Dendritic cell treated with granulocyte-macrophage colony-stimulating factor and Interleukin-4, amounts not matched to agents 40 ng/mL and 50 ng/mL, for 4 days (primary cell): ENCODE measurements around the gene CBX6.

Source experiments
- H3K27ac Mint-ChIP-seq: one replicate; pipeline ENCODE4 v1.8.0; 2022; ENCODE audit warnings: mild to moderate bottlenecking, mixed read lengths
- H3K27me3 Mint-ChIP-seq: one replicate; pipeline ENCODE4 v1.8.0; 2022; ENCODE audit warnings: mild to moderate bottlenecking, mixed read lengths
- H3K36me3 Mint-ChIP-seq: one replicate; pipeline ENCODE4 v1.8.0; 2022; ENCODE audit warnings: low read depth, mixed read lengths
- H3K4me1 Mint-ChIP-seq: one replicate; pipeline ENCODE4 v1.8.0; 2022; ENCODE audit warnings: low read depth, mixed read lengths
- H3K4me3 Mint-ChIP-seq: one replicate; pipeline ENCODE4 v1.8.0; 2022; ENCODE audit warnings: mild to moderate bottlenecking, moderate library complexity, mixed read lengths
- H3K9me3 Mint-ChIP-seq: one replicate; pipeline ENCODE4 v1.8.0; 2022; ENCODE audit warnings: mixed read lengths
- intact Hi-C: fragments of 100-400 bp; cut with micrococcal nuclease; formaldehyde crosslinking; loops from one replicate; pipeline ENCODE4 v1.15.0; 2022

The CBX6 gene

GRCh38 chr22:38832005-38832978 is 39.7 kb downstream of the CBX6 start:
- Mint-ChIP-seq H3K27ac (no peak overlapping the region), H3K36me3 (no peaks in the 10 kb centered on the region), H3K9me3 (no peaks in the 10 kb centered on the region), H3K27me3 (peaks cover 14% of the 10 kb centered on the region), H3K4me1 (peaks cover 12% of the 10 kb centered on the region), H3K4me3 (no peak overlapping the region)
- intact Hi-C loops, result no loop called here

- Mint-ChIP-seq H3K4me3 (no peak overlapping the region), H3K27me3 (peaks cover 15% of the 10 kb centered on the region), H3K27ac (no peak overlapping the region), H3K36me3 (no peaks in the 10 kb centered on the region), H3K4me1 (peaks cover 12% of the 10 kb centered on the region), H3K9me3 (no peaks in the 10 kb centered on the region)
- intact Hi-C loops, result no loop called here
Observed at GRCh38 chr22:38831166-38831945, 40.7 kb downstream of the CBX6 start.

GRCh38 chr22:38830845-38831108 is 41.2 kb downstream of the CBX6 start:
- intact Hi-C loops, result no loop called here
- Mint-ChIP-seq H3K4me1 (peaks cover 12% of the 10 kb centered on the region), H3K9me3 (no peaks in the 10 kb centered on the region), H3K4me3 (no peak overlapping the region), H3K36me3 (no peaks in the 10 kb centered on the region), H3K27me3 (peaks cover 15% of the 10 kb centered on the region), H3K27ac (no peak overlapping the region)

GRCh38 chr22:38830026-38830844 is 41.8 kb downstream of the CBX6 start:
- no peaks in the 10 kb centered on the region for H3K9me3 Mint-ChIP-seq
- H3K27me3 Mint-ChIP-seq, result peaks cover 15% of the 10 kb centered on the region
- intact Hi-C loops, result no loop called here
- no peaks in the 10 kb centered on the region for H3K36me3 Mint-ChIP-seq
- peaks cover 12% of the 10 kb centered on the region for H3K4me1 Mint-ChIP-seq
- no peak overlapping the region for H3K4me3 Mint-ChIP-seq
- H3K27ac Mint-ChIP-seq, result no peak overlapping the region

DNA sequence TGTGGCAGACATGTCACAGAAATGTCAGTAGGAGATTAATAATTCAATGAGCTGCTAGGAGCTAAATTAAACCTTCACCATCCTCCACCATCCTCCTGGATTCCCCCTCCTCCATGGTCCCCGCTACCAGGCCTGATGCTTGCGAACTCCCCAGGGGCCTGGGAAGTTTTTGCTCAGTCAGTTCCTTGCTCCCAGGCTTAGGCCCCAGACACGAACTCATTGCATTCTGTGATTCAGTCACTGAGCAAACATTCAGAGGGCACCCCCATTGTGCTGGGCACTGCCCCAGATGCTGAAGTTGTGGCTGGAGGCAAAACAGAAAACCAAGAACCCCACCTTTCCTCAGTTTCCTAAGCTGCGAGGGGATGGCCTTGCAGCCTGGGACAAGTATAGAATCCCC is 42.5 kb downstream of the CBX6 start:
- H3K27me3 Mint-ChIP-seq, result peaks cover 14% of the 10 kb centered on the region
- H3K4me3 Mint-ChIP-seq, result no peak overlapping the region
- no peaks in the 10 kb centered on the region for H3K36me3 Mint-ChIP-seq
- H3K4me1 Mint-ChIP-seq, result peaks cover 12% of the 10 kb centered on the region
- no peaks in the 10 kb centered on the region for H3K9me3 Mint-ChIP-seq
- intact Hi-C loops, result no loop called here
- no peak overlapping the region for H3K27ac Mint-ChIP-seq

- Mint-ChIP-seq H3K4me1 (peaks cover 12% of the 10 kb centered on the region), H3K36me3 (no peaks in the 10 kb centered on the region), H3K27ac (no peak overlapping the region), H3K9me3 (no peaks in the 10 kb centered on the region), H3K27me3 (peaks cover 14% of the 10 kb centered on the region), H3K4me3 (no peak overlapping the region)
- intact Hi-C loops, result no loop called here
Observed at GRCh38 chr22:38828616-38829205, 43.3 kb downstream of the CBX6 start.

GRCh38 chr22:38828191-38828590 is 43.8 kb downstream of the CBX6 start:
- Mint-ChIP-seq H3K4me1 (peaks cover 12% of the 10 kb centered on the region), H3K27ac (no peak overlapping the region), H3K9me3 (no peaks in the 10 kb centered on the region), H3K27me3 (peaks cover 18% of the 10 kb centered on the region), H3K36me3 (no peaks in the 10 kb centered on the region), H3K4me3 (no peak overlapping the region)
- intact Hi-C loops, result no loop called here

- Mint-ChIP-seq H3K4me3 (no peak overlapping the region), H3K27me3 (peaks cover 21% of the 10 kb centered on the region), H3K36me3 (no peaks in the 10 kb centered on the region), H3K27ac (no peak overlapping the region), H3K9me3 (no peaks in the 10 kb centered on the region), H3K4me1 (peaks cover 12% of the 10 kb centered on the region)
- intact Hi-C loops, result no loop called here
Observed at GRCh38 chr22:38827510-38827909, 44.5 kb downstream of the CBX6 start.

- Mint-ChIP-seq H3K27ac (no peak overlapping the region), H3K27me3 (peaks cover 21% of the 10 kb centered on the region), H3K9me3 (no peaks in the 10 kb centered on the region), H3K36me3 (no peaks in the 10 kb centered on the region), H3K4me1 (peaks cover 10% of the 10 kb centered on the region), H3K4me3 (no peak overlapping the region)
- intact Hi-C loops, result no loop called here
Observed at GRCh38 chr22:38826801-38827200, 45.2 kb downstream of the CBX6 start.

- intact Hi-C loops, result no loop called here
- Mint-ChIP-seq H3K4me1 (peaks cover 6% of the 10 kb centered on the region), H3K27ac (no peak overlapping the region), H3K27me3 (peaks cover 26% of the 10 kb centered on the region), H3K9me3 (no peaks in the 10 kb centered on the region), H3K36me3 (no peaks in the 10 kb centered on the region), H3K4me3 (no peak overlapping the region)
Observed at GRCh38 chr22:38826386-38826785, 45.6 kb downstream of the CBX6 start.

- no peaks in the 10 kb centered on the region for H3K36me3 Mint-ChIP-seq
- intact Hi-C loops, result no loop called here
- H3K27me3 Mint-ChIP-seq, result peaks cover 31% of the 10 kb centered on the region
- no peaks in the 10 kb centered on the region for H3K4me1 Mint-ChIP-seq
- no peak overlapping the region for H3K4me3 Mint-ChIP-seq
- H3K27ac Mint-ChIP-seq, result no peak overlapping the region
- no peaks in the 10 kb centered on the region for H3K9me3 Mint-ChIP-seq
Observed at GRCh38 chr22:38824585-38824984, 47.4 kb downstream of the CBX6 start.

- intact Hi-C loops, result no loop called here
- no peak overlapping the region for H3K27ac Mint-ChIP-seq
- peaks cover 31% of the 10 kb centered on the region for H3K27me3 Mint-ChIP-seq
- no peaks in the 10 kb centered on the region for H3K36me3 Mint-ChIP-seq
- no peaks in the 10 kb centered on the region for H3K9me3 Mint-ChIP-seq
- H3K4me1 Mint-ChIP-seq, result no peaks in the 10 kb centered on the region
- H3K4me3 Mint-ChIP-seq, result no peak overlapping the region
Observed at GRCh38 chr22:38823637-38824036, 48.4 kb downstream of the CBX6 start.

GRCh38 chr22:38823076-38823475 is 48.9 kb downstream of the CBX6 start:
- H3K27ac Mint-ChIP-seq, result no peak overlapping the region
- no peaks in the 10 kb centered on the region for H3K9me3 Mint-ChIP-seq
- no peaks in the 10 kb centered on the region for H3K4me1 Mint-ChIP-seq
- intact Hi-C loops, result no loop called here
- peaks cover 31% of the 10 kb centered on the region for H3K27me3 Mint-ChIP-seq
- no peaks in the 10 kb centered on the region for H3K36me3 Mint-ChIP-seq
- H3K4me3 Mint-ChIP-seq, result no peak overlapping the region
